ENCODE measurements around the gene STARD6. TPM values are rescaled to one million over a fixed set of nuclear protein-coding genes. Genes with fewer than 3 reads are reported as not detected.
"Not testable (repeated sequence)": the region's sequence is repeated elsewhere in the genome, so short reads cannot be mapped to it uniquely, and the experiment has no call there.

Gene STARD6
- total and polyA plus RNA-seq, 8 donors = not detected

GRCh38 chr18:54387631-54388030 is 30.0 kb upstream of the STARD6 start:
- 84 to 99% (median 93%) methylated on average over 3 of the region's 3 CpGs for WGBS, 5 donors
- H3K4me1 ChIP-seq = no peaks in the 10 kb centered on the region
- H3K27ac ChIP-seq = no peak overlapping the region
- peaks cover 0 to 4% (median 0%) of the 10 kb centered on the region in 3 donors for H3K27me3 ChIP-seq
- intact Hi-C loops (cut with DNase I; ENCODE audit: low total_unique reads) = no loop called here
- no peaks in the 10 kb centered on the region for H3K9me3 ChIP-seq
- DNase-seq = no peak
- no peak for TF ChIP-seq POLR2AphosphoS5 (IDR thresholded peaks at IDR 0.05)
- no peak for TF ChIP-seq CTCF (IDR thresholded peaks at IDR 0.05)
- TF ChIP-seq POLR2A (IDR thresholded peaks at IDR 0.05) = no peak
- no peak for TF ChIP-seq EP300 (IDR thresholded peaks at IDR 0.05)
- no peak overlapping the region for H3K4me3 ChIP-seq
- H3K36me3 ChIP-seq = no peaks in the 10 kb centered on the region

GRCh38 chr18:54386800-54387495 is 29.3 kb upstream of the STARD6 start:
- 95 to 98% (median 96%) methylated on average over 20 to 23 of the region's 23 CpGs for WGBS, 5 donors
- DNase-seq; H3K4me3 ChIP-seq; intact Hi-C loops (cut with DNase I; ENCODE audit: low total_unique reads); H3K27ac ChIP-seq; H3K27me3 ChIP-seq; H3K36me3 ChIP-seq; H3K9me3 ChIP-seq; H3K4me1 ChIP-seq: not testable (repeated sequence)

- no peaks in the 10 kb centered on the region for H3K4me1 ChIP-seq
- no peaks in the 10 kb centered on the region for H3K36me3 ChIP-seq
- H3K4me3 ChIP-seq = no peak overlapping the region
- no peak for TF ChIP-seq EP300 (IDR thresholded peaks at IDR 0.05)
- TF ChIP-seq CTCF (IDR thresholded peaks at IDR 0.05) = no peak
- TF ChIP-seq POLR2A (IDR thresholded peaks at IDR 0.05) = no peak
- no peak for TF ChIP-seq POLR2AphosphoS5 (IDR thresholded peaks at IDR 0.05)
- no peaks in the 10 kb centered on the region for H3K9me3 ChIP-seq
- H3K27me3 ChIP-seq = peaks cover 0 to 4% (median 0%) of the 10 kb centered on the region in 3 donors
- H3K27ac ChIP-seq = no peak overlapping the region
- intact Hi-C loops (cut with DNase I; ENCODE audit: low total_unique reads) = no loop called here
- 56 to 83% (median 69%) methylated on average over 4 of the region's 4 CpGs for WGBS, 5 donors
- no peak for DNase-seq
These were observed 28.4 kb upstream of the STARD6 start for GRCh38 chr18:54386043-54386442.

- Histone ChIP-seq H3K9me3 (no peaks in the 10 kb centered on the region), H3K27ac (no peak overlapping the region), H3K36me3 (no peaks in the 10 kb centered on the region), H3K4me1 (no peaks in the 10 kb centered on the region), H3K4me3 (no peak overlapping the region), H3K27me3 (peaks cover 0 to 4% (median 0%) of the 10 kb centered on the region in 3 donors)
- intact Hi-C loops (cut with DNase I; ENCODE audit: low total_unique reads) = no loop called here
- TF ChIP-seq EP300 (IDR thresholded peaks at IDR 0.05) (no peak), POLR2AphosphoS5 (IDR thresholded peaks at IDR 0.05) (no peak), POLR2A (IDR thresholded peaks at IDR 0.05) (no peak), CTCF (IDR thresholded peaks at IDR 0.05) (no peak)
- 89 to 91% (median 90%) methylated on average over 8 of the region's 8 CpGs for WGBS, 5 donors
- DNase-seq = no peak
These were observed 25.1 kb upstream of the STARD6 start for GRCh38 chr18:54382733-54383252.

DNA sequence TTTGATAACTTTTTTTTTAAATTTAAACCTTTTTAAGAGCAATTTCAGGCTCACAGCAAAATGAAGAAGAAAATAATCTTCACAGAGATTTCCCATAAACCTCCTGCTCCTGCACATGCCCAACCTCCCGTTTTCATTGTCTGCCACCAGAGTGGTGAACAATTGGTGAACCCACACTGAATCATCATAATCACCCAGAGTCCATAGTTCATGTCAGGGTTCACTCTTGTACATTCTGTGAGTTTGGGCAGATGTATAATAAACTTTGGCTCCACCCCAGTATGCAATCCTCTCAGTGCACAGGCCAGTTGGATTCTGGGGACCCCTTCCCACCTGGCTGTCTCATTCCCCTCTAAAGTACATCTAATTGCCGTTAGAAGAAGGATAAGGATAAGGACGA is 24.4 kb upstream of the STARD6 start:
- Histone ChIP-seq H3K36me3 (no peaks in the 10 kb centered on the region), H3K4me1 (no peaks in the 10 kb centered on the region), H3K27ac (no peak overlapping the region), H3K27me3 (peaks cover 0 to 3% (median 0%) of the 10 kb centered on the region in 3 donors), H3K4me3 (no peak overlapping the region), H3K9me3 (no peaks in the 10 kb centered on the region)
- TF ChIP-seq CTCF (IDR thresholded peaks at IDR 0.05) = no peak
- no peak for TF ChIP-seq EP300 (IDR thresholded peaks at IDR 0.05)
- 71 to 89% (median 84%) methylated on average over 3 of the region's 3 CpGs for WGBS, 5 donors
- intact Hi-C loops (cut with DNase I; ENCODE audit: low total_unique reads) = no loop called here
- no peak for DNase-seq
